ENCODE results near the gene KHK.

KHK gene

GRCh38 chr2:27149570-27150405 is 63.2 kb downstream of the KHK start:
- no peak for TF ChIP-seq CTCF (IDR thresholded peaks at IDR 0.05; ENCODE audit: control insufficient read depth, extremely low read depth, insufficient read depth)
- no peak overlapping the region for H3K4me3 ChIP-seq (ENCODE audit: low read depth, low read length)
- no peak for DNase-seq (ENCODE audit: low read depth)
